NCI-H82 (cell line): ENCODE measurements around the gene NTN4.
"Not testable (repeated sequence)": the region's sequence is repeated elsewhere in the genome, so short reads cannot be mapped to it uniquely, and the experiment has no call there.

ENCODE experiments used
- DNase-seq: peaks from one replicate; lab custom pipeline; 2025; lab: John Stamatoyannopoulos, UW

The NTN4 gene

GRCh38 chr12:95623554-95624170 lies 166.9 kb downstream of the NTN4 start:
- peak; percentile 86 for DNase-seq

- DNase-seq: no peak
Measured at GRCh38 chr12:95622879-95623278, 167.7 kb downstream of the NTN4 start.

- DNase-seq: peak; percentile 74
Measured at GRCh38 chr12:95621725-95622124, 168.8 kb downstream of the NTN4 start.

GRCh38 chr12:95620171-95620570 lies 170.4 kb downstream of the NTN4 start:
- DNase-seq: no peak

GRCh38 chr12:95616470-95616869 lies 174.1 kb downstream of the NTN4 start:
- DNase-seq: not testable (repeated sequence)

- DNase-seq: peak; percentile 81
Measured at GRCh38 chr12:95615749-95616148, 174.8 kb downstream of the NTN4 start.

GRCh38 chr12:95614390-95614982 lies 176.1 kb downstream of the NTN4 start:
- DNase-seq: no peak

- no peak for DNase-seq
Measured at GRCh38 chr12:95613021-95613420, 177.5 kb downstream of the NTN4 start.

GRCh38 chr12:95611676-95612309 lies 178.8 kb downstream of the NTN4 start:
- DNase-seq: no peak

GRCh38 chr12:95608252-95609033 lies 182.1 kb downstream of the NTN4 start:
- DNase-seq: no peak
